Measurements from ENCODE around the gene FAM47C.
"Not testable (repeated sequence)": the region's sequence is repeated elsewhere in the genome, so short reads cannot be mapped to it uniquely, and the experiment has no call there.

Gene FAM47C

DNA sequence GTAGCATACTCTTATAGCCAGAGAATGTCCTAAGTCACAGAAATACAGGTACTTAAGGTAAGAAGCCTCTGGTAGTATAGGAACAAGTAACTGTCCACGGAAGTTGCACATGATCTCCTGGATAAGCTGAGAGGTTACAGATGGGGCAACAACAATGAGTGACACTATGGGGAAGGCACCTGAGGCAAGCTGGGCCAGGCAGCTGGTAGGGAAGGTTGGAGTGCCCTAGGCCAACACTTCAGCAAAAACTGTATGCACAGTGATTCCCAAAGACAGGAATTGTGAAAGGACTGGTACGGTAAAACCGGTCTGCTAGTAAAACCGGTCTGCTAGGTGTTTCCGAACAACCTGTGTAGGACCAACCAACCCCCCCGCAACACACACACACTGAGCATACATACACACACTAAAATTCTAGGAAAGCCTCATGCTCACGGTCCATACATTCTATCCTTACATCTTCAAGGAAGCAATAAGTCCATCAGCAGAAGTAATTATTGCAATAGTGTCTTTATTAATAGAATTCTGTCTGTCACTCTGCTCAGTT lies 28.6 kb downstream of the FAM47C start:
- not testable (repeated sequence) for H3K4me1 ChIP-seq (ENCODE audit: insufficient read depth, low read length); H3K9ac ChIP-seq (ENCODE audit: low read depth, low read length); H3K36me3 ChIP-seq (ENCODE audit: insufficient read depth, low read length); H3K9me3 ChIP-seq (ENCODE audit: control insufficient read depth, insufficient read depth, low read length)

DNA sequence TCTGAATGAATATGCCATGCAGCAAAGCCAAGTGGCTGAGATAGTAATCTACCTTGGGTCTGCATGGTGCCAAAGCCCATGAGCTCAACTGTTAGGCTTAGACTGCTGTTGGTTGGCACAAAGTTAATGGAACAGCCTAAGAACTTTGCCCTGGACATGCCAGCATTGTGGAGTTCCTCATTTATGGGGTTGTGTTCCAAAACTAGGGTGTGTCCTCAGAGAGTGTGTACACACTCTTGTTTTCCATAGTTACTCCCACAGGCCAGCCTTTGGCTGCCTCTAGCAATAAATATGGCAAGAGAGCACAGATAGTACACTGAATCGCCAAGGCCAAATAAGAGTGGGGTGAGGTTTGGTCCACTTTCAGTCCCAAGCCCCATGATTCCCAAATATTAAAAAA lies 30.6 kb downstream of the FAM47C start:
- H3K36me3 ChIP-seq (ENCODE audit: insufficient read depth, low read length); H3K9me3 ChIP-seq (ENCODE audit: control insufficient read depth, insufficient read depth, low read length); H3K4me1 ChIP-seq (ENCODE audit: insufficient read depth, low read length); H3K9ac ChIP-seq (ENCODE audit: low read depth, low read length): not testable (repeated sequence)

DNA sequence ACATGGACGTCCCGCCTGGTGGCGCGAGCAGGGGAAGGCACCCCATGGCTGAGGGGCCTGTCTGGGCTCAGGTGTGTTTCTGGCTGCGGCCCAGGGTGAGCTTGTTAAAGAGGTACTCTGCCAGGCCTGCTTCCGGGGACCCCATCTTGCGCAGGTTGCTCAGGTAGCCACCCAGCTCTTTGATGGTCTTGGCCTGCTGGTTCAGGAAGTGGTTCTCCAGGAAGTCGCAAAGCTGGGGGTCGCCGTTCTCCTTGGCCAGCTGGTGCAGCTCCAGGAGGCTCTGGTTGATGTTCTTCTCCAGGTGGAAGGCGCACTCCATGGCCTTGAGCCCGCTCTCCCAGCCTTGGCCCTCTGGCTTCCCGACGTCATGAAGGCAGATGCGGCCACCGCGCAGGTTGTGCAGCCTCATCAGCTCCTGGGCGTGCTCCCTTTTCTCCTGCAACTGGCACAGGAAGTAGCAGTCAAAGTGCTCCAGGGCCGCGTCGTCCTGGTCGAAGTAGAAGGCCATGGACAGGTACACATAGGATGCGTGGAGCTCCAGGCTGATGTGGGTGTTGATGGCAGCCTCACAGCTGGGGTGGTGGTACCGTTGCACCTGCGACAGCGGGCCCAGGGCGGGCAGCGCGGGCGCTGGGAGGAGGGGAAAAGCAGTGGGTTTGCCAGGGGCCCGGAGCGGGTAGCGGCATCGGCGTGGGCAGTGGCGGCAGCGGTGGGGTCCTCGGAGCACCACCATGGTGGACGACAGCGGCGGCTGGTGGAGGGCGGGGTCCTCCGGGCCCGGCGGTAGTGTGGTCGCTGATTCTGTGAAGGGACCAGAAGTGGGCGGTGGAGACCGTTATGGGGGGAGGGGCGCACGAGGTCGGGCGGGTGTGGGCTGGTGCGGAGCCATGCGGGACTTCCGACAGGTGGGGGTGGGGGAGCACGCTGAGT lies 35.1 kb downstream of the FAM47C start:
- not testable (repeated sequence) for H3K9ac ChIP-seq (ENCODE audit: low read depth, low read length); H3K36me3 ChIP-seq (ENCODE audit: insufficient read depth, low read length); H3K9me3 ChIP-seq (ENCODE audit: control insufficient read depth, insufficient read depth, low read length); H3K4me1 ChIP-seq (ENCODE audit: insufficient read depth, low read length)

DNA sequence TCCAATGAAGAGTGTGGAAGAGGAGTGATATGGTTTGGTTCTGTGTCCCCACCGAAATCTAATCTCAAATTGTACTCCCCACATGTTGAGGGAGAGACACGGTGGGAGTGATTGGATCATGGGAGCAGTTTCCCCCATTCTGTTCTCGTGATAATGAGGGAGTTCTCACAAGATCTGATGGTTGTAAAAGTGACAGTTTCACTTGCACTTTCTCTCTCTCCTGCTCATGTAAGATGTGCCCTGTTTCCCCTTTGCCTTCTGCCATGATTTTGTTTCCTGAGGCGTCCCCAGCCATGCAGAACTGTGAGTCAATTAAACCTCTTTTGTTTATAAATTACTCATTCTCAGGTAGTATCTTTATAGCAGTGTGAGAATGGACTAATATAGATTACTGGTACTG lies 39.6 kb downstream of the FAM47C start:
- H3K9ac ChIP-seq (ENCODE audit: low read depth, low read length) = no peak overlapping the region
- H3K36me3 ChIP-seq (ENCODE audit: insufficient read depth, low read length) = no peaks in the 10 kb centered on the region
- H3K4me1 ChIP-seq (ENCODE audit: insufficient read depth, low read length) = no peaks in the 10 kb centered on the region
- H3K9me3 ChIP-seq (ENCODE audit: control insufficient read depth, insufficient read depth, low read length) = no peaks in the 10 kb centered on the region

DNA sequence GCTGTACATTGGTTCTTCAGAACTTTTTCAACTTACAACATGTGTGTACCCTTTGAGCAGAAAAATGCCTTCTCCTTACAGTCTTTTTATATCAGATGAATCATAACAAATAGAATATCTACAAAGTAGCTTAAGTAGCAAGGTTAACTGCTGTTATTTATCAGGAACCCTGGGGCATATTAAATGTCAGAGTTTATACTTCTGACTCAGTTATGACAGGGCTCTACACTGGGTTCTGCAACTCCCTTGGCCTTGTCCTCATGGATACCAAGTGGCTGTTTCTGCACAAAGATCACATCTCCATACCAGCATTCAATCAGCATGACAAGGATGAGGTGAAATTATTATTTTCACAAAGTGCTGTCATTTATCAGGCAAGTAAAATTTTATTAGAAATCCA lies 49.4 kb downstream of the FAM47C start:
- H3K9me3 ChIP-seq (ENCODE audit: control insufficient read depth, insufficient read depth, low read length); H3K36me3 ChIP-seq (ENCODE audit: insufficient read depth, low read length); H3K4me1 ChIP-seq (ENCODE audit: insufficient read depth, low read length); H3K9ac ChIP-seq (ENCODE audit: low read depth, low read length): not testable (repeated sequence)

DNA sequence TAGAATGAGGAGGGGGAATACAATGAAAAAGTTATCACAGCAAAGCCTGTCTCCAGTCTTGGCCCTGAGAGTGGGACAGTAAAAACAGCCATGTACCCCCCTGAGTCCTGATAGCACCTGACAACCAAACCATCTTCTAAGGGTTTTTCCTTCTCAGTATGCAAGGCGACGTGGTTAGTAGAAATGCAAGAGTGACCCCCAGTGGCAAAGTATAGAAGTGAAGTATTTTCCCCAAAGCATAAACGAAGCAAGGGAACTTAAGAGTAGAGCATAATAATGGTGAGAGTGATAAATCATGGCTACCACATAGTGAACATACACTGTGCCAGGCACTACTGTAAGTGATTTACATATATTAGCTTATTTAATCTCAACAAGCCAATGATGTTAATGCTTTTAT lies 52.8 kb downstream of the FAM47C start:
- H3K4me1 ChIP-seq (ENCODE audit: insufficient read depth, low read length) = no peaks in the 10 kb centered on the region
- no peak overlapping the region for H3K9ac ChIP-seq (ENCODE audit: low read depth, low read length)
- H3K36me3 ChIP-seq (ENCODE audit: insufficient read depth, low read length) = no peaks in the 10 kb centered on the region
- no peaks in the 10 kb centered on the region for H3K9me3 ChIP-seq (ENCODE audit: control insufficient read depth, insufficient read depth, low read length)
